ENCODE data around the gene MUC6. TPM values are rescaled to one million over a fixed set of nuclear protein-coding genes. Genes with fewer than 3 reads are reported as not detected.

Gene MUC6
- total and polyA plus RNA-seq, 2 of the 8 experiments (the other 6 are each of a cell fraction or from before 2014, with no cell fraction given): not detected

- Histone ChIP-seq H4K20me1 (replicated peaks in 1 of 2; ENCODE audit: control insufficient read depth in 1 of 2, insufficient read depth in 2 of 2, low read length in 2 of 2) (peaks cover 0 to 8% of the 10 kb centered on the region in 2 experiments), H2AFZ (ENCODE audit: low read length) (no peak overlapping the region), H3K23ac (ENCODE audit: insufficient read length) (no peak overlapping the region), H3K18ac (ENCODE audit: extremely low read depth, low read length) (no peak overlapping the region), H3K79me1 (ENCODE audit: low read depth, low read length) (peaks cover 10% of the 10 kb centered on the region), H2BK20ac (ENCODE audit: low read length) (no peak overlapping the region), H3K14ac (ENCODE audit: insufficient read length) (no peak overlapping the region), H4K5ac (ENCODE audit: insufficient read length, low read depth, low read length) (no peak overlapping the region), H4K8ac (ENCODE audit: extremely low read depth, insufficient read depth, low read length) (no peak overlapping the region), H2BK5ac (ENCODE audit: low read depth, low read length) (no peak overlapping the region; the same call in 1 of the 2 replicates), H3K9ac (replicated peaks in 1 of 4; ENCODE audit: extremely low read depth in 1 of 4, low read depth in 3 of 4, low read length in 3 of 4) (no peak overlapping the region), H2BK15ac (ENCODE audit: low read length) (no peak overlapping the region), H3K4me3 (ENCODE audit: extremely low read depth in 1 of 4, insufficient read depth in 2 of 4, low read depth in 3 of 4, low read length in 4 of 4) (no peak overlapping the region), H3K27ac (ENCODE audit: low read depth, low read length) (no peak overlapping the region), H3K9me3 (ENCODE audit: insufficient read depth in 2 of 2, low read depth in 1 of 2, low read length in 1 of 2) (peaks cover 3 to 9% of the 10 kb centered on the region in 2 experiments; a peak in 2 of 4 replicates), H3K36me3 (ENCODE audit: control insufficient read depth in 2 of 4, insufficient read depth in 4 of 4, low read length in 3 of 4) (peaks cover 2 to 30% (median 14%) of the 10 kb centered on the region in 4 experiments; a peak in 5 of 8 replicates), H2BK12ac (ENCODE audit: low read depth, low read length) (no peak overlapping the region), H3K79me2 (ENCODE audit: control insufficient read depth in 1 of 2, insufficient read depth in 2 of 2, low read length in 2 of 2) (peaks cover 0 to 9% of the 10 kb centered on the region in 2 experiments; a peak in 1 of 4 replicates), H2BK120ac (replicated peaks; ENCODE audit: low read depth, low read length) (no peak overlapping the region), H3K4me1 (replicated peaks in 1 of 4; ENCODE audit: control insufficient read depth in 3 of 4, insufficient read depth in 4 of 4, low read length in 3 of 4) (peaks cover 0 to 2% (median 0%) of the 10 kb centered on the region in 4 experiments; a peak in 1 of 7 replicates), H3K4me2 (ENCODE audit: insufficient read depth in 1 of 2, low read depth in 2 of 2, low read length in 2 of 2) (no peak overlapping the region), H4K91ac (replicated peaks; ENCODE audit: insufficient read length, low read length) (no peak overlapping the region), H3K23me2 (ENCODE audit: low read depth, low read length) (0 out of 2 replicates have a peak, but pooled peaks cover 2% of the 10 kb centered on the region), H3K4ac (replicated peaks; ENCODE audit: insufficient read length, low read depth, low read length) (no peak overlapping the region), H3K56ac (replicated peaks; ENCODE audit: insufficient read length, low read depth, low read length) (no peak overlapping the region), H3K27me3 (replicated peaks in 1 of 4; ENCODE audit: control insufficient read depth in 3 of 4, extremely low read depth in 1 of 4, insufficient read depth in 3 of 4, low read length in 3 of 4) (no peaks in the 10 kb centered on the region), H2AK5ac (ENCODE audit: low read depth, low read length) (no peak overlapping the region)
- DNase-seq (ENCODE audit: low read depth in 1 of 2, low spot score in 2 of 2) (no peak), FAIRE-seq (no peak)
- CTCF ChIA-PET (ENCODE audit: partially characterized antibody): no interaction called here
- WGBS, 2 experiments (ENCODE audit: extremely low coverage in 1 of 2, insufficient coverage in 1 of 2, insufficient read length in 1 of 2, insufficient replicate concordance in 2 of 2, low coverage in 1 of 2, low lambda C conversion rate in 2 of 2, missing lambda C conversion rate in 1 of 2): 91% methylated on average over 13 of the region's 13 CpGs; no CpG with 5 or more reads in 1 of the 2 experiments
- TF ChIP-seq TEAD4 (IDR thresholded peaks at IDR 0.05; ENCODE audit: low read depth, low read length): no peak
- TF ChIP-seq E2F6 (IDR thresholded peaks at IDR 0.05): peak; percentile 62; the same call in 1 of the 2 replicates
- POLR2A ChIA-PET (ENCODE audit: partially characterized antibody): no interaction called here
Measured at GRCh38 chr11:965206-965775, 71.2 kb downstream of the MUC6 start.

All from H1 (cell line).